Transverse colon (tissue), 4 donors: ENCODE data around the gene MCCC1. TPM values are rescaled to one million over a fixed set of nuclear protein-coding genes. Genes with fewer than 3 reads are reported as not detected.
"Not testable (repeated sequence)": the region's sequence is repeated elsewhere in the genome, so short reads cannot be mapped to it uniquely, and the experiment has no call there.

ENCODE experiments used
- DNase-seq: peaks from one replicate; pipeline ENCODE4 v3.0.0-alpha.2; 2019
- H3K27ac ChIP-seq, 4 donors: fragments of 200-600 bp; sonication (generic); 2 replicates each; pipeline ENCODE4 v1.5.1; 2016 to 2018; ENCODE audit warnings: inconsistent platforms in 4 of 4
- H3K27me3 ChIP-seq: fragments of 200-600 bp; sonication (generic); 2 replicates; pipeline ENCODE4 v1.5.1; 2017; ENCODE audit warnings: inconsistent platforms
- H3K36me3 ChIP-seq, 4 donors: fragments of 200-600 bp; sonication (generic); 2 replicates each; pipeline ENCODE4 v1.5.1; 2017 to 2019; ENCODE audit warnings: inconsistent platforms in 4 of 4
- H3K4me1 ChIP-seq, 4 donors: fragments of 200-600 bp; sonication (generic); 2 replicates each; pipeline ENCODE4 v1.5.1; 2017 to 2020; ENCODE audit warnings: inconsistent platforms in 4 of 4
- H3K4me3 ChIP-seq, 4 donors: fragments of 200-600 bp; sonication (generic); 1 replicate in 1 of 4; 2 replicates in 3 of 4; pipeline versions ENCODE4 v1.5.1 to v1.6.1; 2017 to 2019; ENCODE audit warnings: inconsistent platforms in 4 of 4
- H3K9me3 ChIP-seq, 2 donors: fragments of 200-600 bp; sonication (generic); 2 replicates each; pipeline ENCODE4 v1.5.1; 2017 to 2019; ENCODE audit warnings: inconsistent platforms in 2 of 2
- CTCF ChIP-seq, 5 experiments: fragments of 200-600 bp in 3 of 5; fragments of 450-650 bp in 2 of 5; sonication (generic) in 3 of 5; IDR thresholded peaks; 1 replicate in 2 of 5; 2 replicates in 3 of 5; pipeline ENCODE4 v1.5.1; 2016 to 2017; ENCODE audit warnings: antibody characterized with exemption in 5 of 5, inconsistent platforms in 3 of 5, mild to moderate bottlenecking in 2 of 5, moderate library complexity in 1 of 5
- EP300 ChIP-seq: sonication (generic); formaldehyde crosslinking; IDR thresholded peaks from one replicate; pipeline ENCODE4 v1.6.1; 2017; ENCODE audit warnings: antibody characterized with exemption, low read depth
- POLR2A ChIP-seq: fragments of 450-650 bp; IDR thresholded peaks from one replicate; pipeline ENCODE4 v1.6.1; 2016; ENCODE audit warnings: antibody characterized with exemption, mild to moderate bottlenecking, moderate library complexity
- POLR2AphosphoS5 ChIP-seq, 3 donors: sonication (generic); formaldehyde crosslinking; IDR thresholded peaks; one replicate each; pipeline ENCODE4 v1.6.1; 2016; ENCODE audit warnings: antibody characterized with exemption in 3 of 3
- WGBS, 2 donors: methylation state at CpG; one replicate each; pipeline ENCODE4 v1.1.5; 2018; ENCODE audit warnings: low coverage in 1 of 2; 5-methylcytosine and 5-hydroxymethylcytosine counted together
- in situ Hi-C, 4 donors: fragments of 200-750 bp; cut with MboI; loops; one replicate each; pipeline versions ENCODE4 v1.15.0 to v1.15.1; 2017; ENCODE audit warnings: low sequenced_read_pairs in 3 of 4, low pct_ligation_motif_present in 1 of 4, low pct_unique_long_range_greater_than_20kb in 1 of 4
- intact Hi-C: fragments of 100-400 bp; cut with DNase I; formaldehyde crosslinking; loops from one replicate; pipeline ENCODE4 v1.15.1; 2023; ENCODE audit warnings: low total_unique reads
- total RNA-seq, 4 donors: library from RNA; depleted of rRNA; stranded (reverse); fragments of >200 nt; gene quantifications; one replicate each; pipeline ENCODE4 v1.1.0, GENCODE V29; 2016

MCCC1 gene
- total RNA-seq, 4 donors from 2014 or later, result 1.5 to 64.3 (median 19.9) TPM

- no peaks in the 10 kb centered on the region for H3K36me3 ChIP-seq
- no peaks in the 10 kb centered on the region for H3K4me1 ChIP-seq
- TF ChIP-seq CTCF (IDR thresholded peaks at IDR 0.05) (no peak), POLR2A (no peak), POLR2AphosphoS5 (IDR thresholded peaks at IDR 0.05) (no peak), EP300 (no peak)
- no peaks in the 10 kb centered on the region for H3K27me3 ChIP-seq
- in situ Hi-C loops, result no loop called here
- WGBS, 2 donors, result 92 to 96% methylated on average over 5 of the region's 5 CpGs
- intact Hi-C loops, result no loop called here
- H3K9me3 ChIP-seq, result no peaks in the 10 kb centered on the region
- H3K4me3 ChIP-seq, result no peak overlapping the region
- H3K27ac ChIP-seq, result no peak overlapping the region
- no peak for DNase-seq
Measured at GRCh38 chr3:183013074-183013473, 86.2 kb downstream of the MCCC1 start.

- intact Hi-C loops (no loop called here), in situ Hi-C loops (no loop called here)
- no peak for DNase-seq
- TF ChIP-seq EP300 (no peak), POLR2AphosphoS5 (IDR thresholded peaks at IDR 0.05) (no peak)
- no peaks in the 10 kb centered on the region for H3K4me1 ChIP-seq
- H3K27me3 ChIP-seq, result no peaks in the 10 kb centered on the region
- no peaks in the 10 kb centered on the region for H3K36me3 ChIP-seq
- no peak overlapping the region for H3K4me3 ChIP-seq
- no peaks in the 10 kb centered on the region for H3K9me3 ChIP-seq
- no peak overlapping the region for H3K27ac ChIP-seq
Measured at GRCh38 chr3:183008800-183009199, 90.5 kb downstream of the MCCC1 start.

GRCh38 chr3:183008303-183008702, 91.0 kb downstream of the MCCC1 start:
- intact Hi-C loops, result no loop called here
- no peaks in the 10 kb centered on the region for H3K27me3 ChIP-seq
- DNase-seq, result no peak
- no peaks in the 10 kb centered on the region for H3K36me3 ChIP-seq
- 92 to 94% methylated on average over 4 of the region's 4 CpGs for WGBS, 2 donors
- H3K27ac ChIP-seq, result no peak overlapping the region
- H3K4me1 ChIP-seq, result no peaks in the 10 kb centered on the region
- in situ Hi-C loops, result no loop called here
- no peak for TF ChIP-seq POLR2A
- H3K4me3 ChIP-seq, result no peak overlapping the region
- no peaks in the 10 kb centered on the region for H3K9me3 ChIP-seq

GRCh38 chr3:183006396-183007002, 92.8 kb downstream of the MCCC1 start:
- no peak for DNase-seq
- 93 to 98% methylated on average over 9 to 10 of the region's 10 CpGs for WGBS, 2 donors

GRCh38 chr3:182999767-183000166, 99.5 kb downstream of the MCCC1 start:
- intact Hi-C loops (no loop called here), in situ Hi-C loops (no loop called here)
- Histone ChIP-seq H3K27me3 (no peaks in the 10 kb centered on the region), H3K9me3 (no peaks in the 10 kb centered on the region), H3K27ac (no peak overlapping the region), H3K36me3 (no peaks in the 10 kb centered on the region), H3K4me3 (no peak overlapping the region), H3K4me1 (no peaks in the 10 kb centered on the region)
- DNase-seq, result no peak
- TF ChIP-seq EP300, result no peak
- no peak for TF ChIP-seq POLR2AphosphoS5 (IDR thresholded peaks at IDR 0.05)
- TF ChIP-seq POLR2A, result no peak
- TF ChIP-seq CTCF (IDR thresholded peaks at IDR 0.05), result no peak
- WGBS, 2 donors, result 100% methylated on average over 1 of the region's 1 CpG; no CpG with 5 or more reads in 1 of the 2 donors

More at GRCh38 chr3:183006396-183007002, 92.8 kb downstream of the MCCC1 start:
- H3K36me3 ChIP-seq, result no peaks in the 10 kb centered on the region
- in situ Hi-C loops (no loop called here), intact Hi-C loops (no loop called here)
- no peak for TF ChIP-seq EP300
- TF ChIP-seq CTCF (IDR thresholded peaks at IDR 0.05), result no peak
- no peak for TF ChIP-seq POLR2A
- no peak for TF ChIP-seq POLR2AphosphoS5 (IDR thresholded peaks at IDR 0.05)
- H3K4me3 ChIP-seq, result no peak overlapping the region
- no peak overlapping the region for H3K27ac ChIP-seq
- no peaks in the 10 kb centered on the region for H3K27me3 ChIP-seq
- H3K4me1 ChIP-seq, result no peaks in the 10 kb centered on the region
- no peaks in the 10 kb centered on the region for H3K9me3 ChIP-seq

GRCh38 chr3:182993486-182994201, 105.7 kb downstream of the MCCC1 start:
- WGBS, 2 donors, result 86 to 97% methylated on average over 4 of the region's 4 CpGs

More at GRCh38 chr3:182993486-182994201, 105.7 kb downstream of the MCCC1 start:
- in situ Hi-C loops, H3K36me3 ChIP-seq, H3K27me3 ChIP-seq, DNase-seq, H3K4me3 ChIP-seq, H3K4me1 ChIP-seq, H3K9me3 ChIP-seq, H3K27ac ChIP-seq, intact Hi-C loops: not testable (repeated sequence)
